ENCODE data around the gene ATF2.
A peak's percentile ranks its signal among the peaks of the same experiment; 100 is the strongest.

The ATF2 gene

DNA sequence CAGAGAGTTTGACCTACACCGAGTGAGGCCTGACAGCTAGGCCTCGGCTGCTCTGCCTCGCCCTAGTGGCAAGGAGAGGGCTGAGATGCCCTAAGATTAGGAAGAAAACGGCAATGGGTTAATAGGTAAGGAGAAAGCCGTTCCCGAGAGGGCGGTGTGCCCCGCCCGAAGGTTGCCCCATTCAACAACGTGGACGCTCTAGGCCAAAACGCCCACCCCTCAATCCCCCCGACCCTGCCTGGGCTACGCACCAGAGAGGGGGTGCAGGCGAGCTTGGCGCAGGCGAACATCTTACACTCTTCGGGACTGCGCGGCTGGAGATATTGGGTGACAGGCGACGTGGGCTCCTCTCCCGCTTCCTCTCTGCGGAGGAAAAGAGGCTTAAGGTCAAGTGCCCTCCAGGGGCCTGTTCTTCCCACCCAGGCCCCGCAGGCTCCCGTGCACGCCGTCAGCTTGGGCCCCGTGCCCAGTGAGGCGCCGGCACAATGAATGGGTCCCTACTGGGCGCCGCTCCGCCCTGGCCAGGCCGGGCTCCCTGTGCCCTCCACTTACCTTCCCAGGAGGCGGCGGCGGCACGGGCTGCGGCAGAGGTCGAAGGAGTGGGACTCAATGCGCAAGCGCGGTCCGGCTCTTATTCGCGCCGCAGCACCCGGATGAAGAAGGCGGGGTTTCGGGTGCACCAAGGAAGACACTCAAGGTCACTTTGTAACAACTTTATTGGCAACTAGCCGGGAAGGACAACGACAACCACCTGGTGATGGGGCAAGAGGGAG is 13.3 kb upstream of the ATF2 start, which contains the start of gene ATP5MC3:
Gene ATP5MC3 (minus strand): TSS at position 607 of the 773 bp plus-strand sequence. CDS start 317 bp downstream, at position 290.
- peak; percentile 96 for TF ChIP-seq POLR2A (IDR thresholded peaks at IDR 0.05; ENCODE audit: low read depth, low read length)
- TF ChIP-seq POLR2AphosphoS5 (IDR thresholded peaks at IDR 0.05; ENCODE audit: low read depth, low read length), result peak; percentile 95
- peak; percentile 70; the same call in 1 of the 2 replicates for TF ChIP-seq TAF1 (IDR thresholded peaks at IDR 0.05; ENCODE audit: borderline replicate concordance, low read depth, low read length)
- FAIRE-seq, result peak; percentile 92
- DNase-seq (ENCODE audit: insufficient read length), result peak; percentile 85

DNA sequence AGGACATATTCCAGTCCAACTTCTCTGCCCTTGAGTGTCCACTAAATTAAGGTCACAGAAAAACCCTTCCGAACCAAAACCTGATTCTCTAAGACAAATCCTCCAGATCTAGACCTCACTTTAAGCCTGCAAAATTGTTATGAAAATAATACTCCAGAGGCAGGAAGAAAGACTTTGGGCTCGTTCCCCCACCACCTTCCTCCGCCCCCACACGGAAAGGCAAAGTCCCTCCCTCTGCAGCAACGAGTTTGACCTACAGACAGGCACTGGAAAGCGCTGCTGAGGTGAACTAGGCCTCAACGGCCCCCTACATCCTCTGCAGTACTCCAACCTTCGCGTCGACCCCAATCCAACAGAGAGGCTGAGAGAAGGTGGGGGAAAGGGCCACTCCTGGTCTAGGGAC is 12.7 kb upstream of the ATF2 start:
- TF ChIP-seq POLR2AphosphoS5 (IDR thresholded peaks at IDR 0.05; ENCODE audit: low read depth, low read length) (no peak), POLR2A (IDR thresholded peaks at IDR 0.05; ENCODE audit: low read depth, low read length) (0 out of 2 replicates have a peak, but pooled peaks have one; percentile 32)
- peak; percentile 23 for DNase-seq (ENCODE audit: insufficient read length)
- FAIRE-seq, result no peak

GRCh38 chr2:175176624-175177023 is 8.6 kb upstream of the ATF2 start:
- no peak for DNase-seq (ENCODE audit: insufficient read length)
- FAIRE-seq, result no peak
- TF ChIP-seq POLR2A (IDR thresholded peaks at IDR 0.05; ENCODE audit: low read depth, low read length) (no peak; the same call in 1 of the 2 replicates), TAF1 (IDR thresholded peaks at IDR 0.05; ENCODE audit: borderline replicate concordance, low read depth, low read length) (no peak), POLR2AphosphoS5 (IDR thresholded peaks at IDR 0.05; ENCODE audit: low read depth, low read length) (no peak)

GRCh38 chr2:175175896-175176295 is 7.9 kb upstream of the ATF2 start:
- TF ChIP-seq POLR2A (IDR thresholded peaks at IDR 0.05; ENCODE audit: low read depth, low read length), result no peak
- TF ChIP-seq TAF1 (IDR thresholded peaks at IDR 0.05; ENCODE audit: borderline replicate concordance, low read depth, low read length), result no peak
- no peak for TF ChIP-seq POLR2AphosphoS5 (IDR thresholded peaks at IDR 0.05; ENCODE audit: low read depth, low read length)
- FAIRE-seq, result no peak
- DNase-seq (ENCODE audit: insufficient read length), result no peak

GRCh38 chr2:175175320-175175719 is 7.3 kb upstream of the ATF2 start:
- FAIRE-seq (no peak), DNase-seq (ENCODE audit: insufficient read length) (no peak)
- TF ChIP-seq TAF1 (IDR thresholded peaks at IDR 0.05; ENCODE audit: borderline replicate concordance, low read depth, low read length) (no peak), POLR2AphosphoS5 (IDR thresholded peaks at IDR 0.05; ENCODE audit: low read depth, low read length) (no peak), POLR2A (IDR thresholded peaks at IDR 0.05; ENCODE audit: low read depth, low read length) (no peak; the same call in 1 of the 2 replicates)

DNA sequence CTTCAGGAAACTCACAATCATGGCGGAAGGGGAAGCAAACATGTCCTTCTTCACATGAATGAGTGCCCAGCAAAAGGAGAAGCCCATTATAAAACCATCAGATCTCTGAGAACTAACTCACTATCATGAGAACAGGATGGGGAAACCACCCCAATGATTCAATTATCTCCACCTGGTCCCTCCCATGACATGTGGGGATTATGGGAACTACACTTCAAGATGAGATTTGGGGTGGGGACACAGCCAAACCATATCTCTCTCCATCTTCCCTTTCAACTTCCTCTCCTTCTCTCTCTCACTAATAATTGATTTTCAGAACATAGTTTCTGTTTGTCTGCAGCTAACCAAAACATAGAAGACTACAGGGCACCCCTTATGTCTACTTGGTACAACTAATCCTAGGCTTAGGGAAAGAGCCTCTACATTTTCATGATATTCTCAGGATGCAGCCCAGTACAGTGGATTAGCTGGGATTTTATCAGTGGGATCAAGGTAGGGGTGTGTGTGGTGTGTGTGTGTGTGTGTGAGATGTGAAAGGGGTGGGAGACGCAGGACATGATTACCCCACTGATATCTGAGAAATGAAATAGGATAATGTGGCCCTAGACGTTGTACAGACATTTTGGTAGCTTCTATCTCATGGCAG is 2.8 kb upstream of the ATF2 start:
- TF ChIP-seq POLR2A (IDR thresholded peaks at IDR 0.05; ENCODE audit: low read depth, low read length) (no peak), POLR2AphosphoS5 (IDR thresholded peaks at IDR 0.05; ENCODE audit: low read depth, low read length) (no peak), TAF1 (IDR thresholded peaks at IDR 0.05; ENCODE audit: borderline replicate concordance, low read depth, low read length) (no peak)
- DNase-seq (ENCODE audit: insufficient read length), result no peak
- no peak for FAIRE-seq

DNA sequence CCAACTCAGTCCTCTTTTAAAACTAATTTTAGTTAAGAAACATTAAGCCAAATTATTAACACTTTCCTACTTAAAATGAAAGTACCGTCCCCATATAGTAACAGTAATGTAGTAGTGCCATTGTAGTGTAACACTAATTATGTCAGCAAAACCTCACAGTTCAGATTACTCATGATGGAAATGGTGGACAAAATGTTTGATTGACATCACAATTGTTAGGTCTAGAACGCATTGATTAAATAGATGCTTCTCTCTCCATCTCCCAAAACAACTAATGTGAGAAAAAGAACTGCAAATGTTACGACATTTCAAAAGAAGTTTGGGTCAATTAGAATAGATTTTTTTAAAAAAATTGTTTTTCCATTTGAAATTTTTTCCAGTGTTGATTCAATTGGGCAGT is 1.2 kb upstream of the ATF2 start:
- no peak for DNase-seq (ENCODE audit: insufficient read length)
- TF ChIP-seq POLR2A (IDR thresholded peaks at IDR 0.05; ENCODE audit: low read depth, low read length) (no peak), TAF1 (IDR thresholded peaks at IDR 0.05; ENCODE audit: borderline replicate concordance, low read depth, low read length) (no peak), POLR2AphosphoS5 (IDR thresholded peaks at IDR 0.05; ENCODE audit: low read depth, low read length) (no peak)
- FAIRE-seq, result no peak

- DNase-seq (ENCODE audit: insufficient read length) (no peak), FAIRE-seq (no peak)
- TF ChIP-seq POLR2A (IDR thresholded peaks at IDR 0.05; ENCODE audit: low read depth, low read length), result peak; percentile 69; the same call in 1 of the 2 replicates
- no peak; the same call in 1 of the 2 replicates for TF ChIP-seq POLR2AphosphoS5 (IDR thresholded peaks at IDR 0.05; ENCODE audit: low read depth, low read length)
Observed at GRCh38 chr2:175168564-175168945, 552 bp upstream of the ATF2 start.

DNA sequence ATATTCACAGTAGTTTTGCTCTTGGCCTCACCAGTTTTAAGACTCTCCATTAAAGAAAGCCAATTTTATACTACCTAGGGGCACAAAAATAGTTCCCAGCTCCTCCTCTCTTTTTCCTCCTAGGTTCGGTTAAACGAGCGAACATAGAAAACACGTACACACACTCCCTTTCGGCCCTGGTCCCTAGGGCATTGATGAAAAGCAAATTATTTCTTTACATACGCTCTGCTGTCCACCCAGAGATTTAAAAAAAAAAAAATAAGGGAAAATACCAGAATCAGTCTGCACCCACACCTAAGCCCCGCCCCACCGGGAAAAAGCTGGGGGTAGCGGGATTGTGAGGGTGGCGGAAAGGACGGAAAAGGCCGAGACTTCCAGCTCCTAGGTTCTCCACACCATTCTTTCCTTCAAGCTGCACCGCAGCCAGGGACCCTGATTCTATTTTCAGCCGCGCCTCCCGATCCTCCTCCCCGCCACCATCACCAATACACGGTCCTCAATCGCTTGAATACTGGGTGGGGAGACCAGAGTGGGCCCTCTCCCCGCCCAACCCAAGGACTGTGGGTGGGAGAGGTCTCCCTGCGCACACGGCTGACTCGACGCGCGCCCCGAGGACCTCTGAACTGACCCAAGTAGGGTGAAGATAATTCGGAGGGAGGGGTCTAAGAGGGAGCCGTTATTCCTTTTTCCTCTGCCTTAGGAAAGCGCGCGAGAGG is 769 bp downstream of the ATF2 start:
- FAIRE-seq (no peak), DNase-seq (ENCODE audit: insufficient read length) (no peak)
- TF ChIP-seq POLR2AphosphoS5 (IDR thresholded peaks at IDR 0.05; ENCODE audit: low read depth, low read length), result no peak
- no peak for TF ChIP-seq TAF1 (IDR thresholded peaks at IDR 0.05; ENCODE audit: borderline replicate concordance, low read depth, low read length)
- no peak for TF ChIP-seq POLR2A (IDR thresholded peaks at IDR 0.05; ENCODE audit: low read depth, low read length)

DNA sequence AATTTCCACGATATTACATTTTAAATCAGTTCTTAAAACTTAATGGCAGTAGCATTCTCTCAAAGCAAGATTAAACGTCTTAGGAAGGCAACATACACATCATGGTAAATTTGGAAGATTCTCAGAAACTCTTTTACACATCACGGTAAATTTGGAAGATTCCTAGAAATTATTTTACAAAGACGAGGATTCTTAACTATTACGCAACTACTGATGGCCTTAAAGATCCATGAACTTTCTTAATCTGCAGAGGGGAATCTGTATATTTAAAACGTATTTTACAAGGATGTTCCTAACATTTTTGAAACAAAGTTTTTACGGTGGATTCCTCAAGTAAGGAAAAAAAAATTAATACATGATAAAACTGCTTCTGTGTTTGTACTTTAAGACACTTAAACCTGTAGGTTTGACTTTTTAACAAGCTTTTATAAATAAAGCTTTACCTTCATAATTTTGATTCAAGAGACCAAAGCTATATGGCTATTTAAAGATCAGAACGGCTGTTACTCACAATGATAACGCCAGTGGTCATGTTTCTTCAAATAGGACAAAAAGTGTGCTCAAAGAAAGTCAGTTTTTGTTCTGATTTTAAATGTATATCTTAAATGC is 1.7 kb downstream of the ATF2 start:
- no peak for DNase-seq (ENCODE audit: insufficient read length)
- FAIRE-seq, result peak; percentile 9
- TF ChIP-seq POLR2AphosphoS5 (IDR thresholded peaks at IDR 0.05; ENCODE audit: low read depth, low read length), result no peak
- TF ChIP-seq POLR2A (IDR thresholded peaks at IDR 0.05; ENCODE audit: low read depth, low read length), result no peak
- TF ChIP-seq TAF1 (IDR thresholded peaks at IDR 0.05; ENCODE audit: borderline replicate concordance, low read depth, low read length), result no peak

- no peak for TF ChIP-seq TAF1 (IDR thresholded peaks at IDR 0.05; ENCODE audit: borderline replicate concordance, low read depth, low read length)
- TF ChIP-seq POLR2A (IDR thresholded peaks at IDR 0.05; ENCODE audit: low read depth, low read length), result no peak
- no peak for TF ChIP-seq POLR2AphosphoS5 (IDR thresholded peaks at IDR 0.05; ENCODE audit: low read depth, low read length)
- DNase-seq (ENCODE audit: insufficient read length), result no peak
- FAIRE-seq, result no peak
Observed at GRCh38 chr2:175164235-175164634, 3.8 kb downstream of the ATF2 start.
